Subcutaneous adipose tissue (tissue), 4 donors: ENCODE measurements around the gene XRCC1. TPM values are rescaled to one million over a fixed set of nuclear protein-coding genes. Genes with fewer than 3 reads are reported as not detected.

Experiments used
- CTCF ChIP-seq: fragments of 450-650 bp; IDR thresholded peaks from one replicate; pipeline ENCODE4 v1.5.1; 2016; ENCODE audit warnings: low read depth, mild to moderate bottlenecking, control low read depth, antibody characterized with exemption, moderate library complexity
- total RNA-seq, 4 donors: library from RNA; depleted of rRNA; stranded (reverse); fragments of >200 nt; gene quantifications; one replicate each; pipeline ENCODE4 v1.1.0, GENCODE V29; 2016

Gene XRCC1
- total RNA-seq, 4 donors from 2014 or later: 10.6 to 24.1 (median 19.2) TPM

- no peak for TF ChIP-seq CTCF
Observed at GRCh38 chr19:43534305-43534815, 41.0 kb downstream of the XRCC1 start.

- no peak for TF ChIP-seq CTCF
Observed at GRCh38 chr19:43533546-43534304, 41.6 kb downstream of the XRCC1 start.

GRCh38 chr19:43532962-43533545, 42.3 kb downstream of the XRCC1 start, which contains the start of gene ZNF575:
Gene ZNF575 (plus strand): TSS chr19:43533188. CDS start chr19:43534423, 1,235 bp downstream.
- TF ChIP-seq CTCF: no peak

- TF ChIP-seq CTCF: no peak
Observed at GRCh38 chr19:43532571-43532961, 42.8 kb downstream of the XRCC1 start.

- no peak for TF ChIP-seq CTCF
Observed at GRCh38 chr19:43527860-43528622, 47.3 kb downstream of the XRCC1 start.

GRCh38 chr19:43526884-43527859, 48.2 kb downstream of the XRCC1 start, which contains the start of gene ETHE1:
Gene ETHE1 (minus strand): TSS chr19:43527201. CDS start chr19:43527177, 24 bp downstream.
- no peak for TF ChIP-seq CTCF
